Right lobe of liver (tissue), 6 donors: Measurements from ENCODE around the gene SLC35G6. TPM values are rescaled to one million over a fixed set of nuclear protein-coding genes. Genes with fewer than 3 reads are reported as not detected.

Experiments used
- ATAC-seq, 4 donors: fragments of 200-7000 bp; cut with Tn5 transposase; one replicate each; pipeline ENCODE4 v1.9.1; 2020; ENCODE audit warnings: mild to moderate bottlenecking in 4 of 4, moderate library complexity in 4 of 4
- DNase-seq, 3 donors: peaks; one replicate each; pipeline ENCODE4 v3.0.0-alpha.2; 2020
- H3K27ac ChIP-seq, 3 donors: fragments of 200-600 bp; one replicate each; pipeline ENCODE4 v1.8.0; 2022
- H3K27me3 ChIP-seq, 2 donors: fragments of 200-600 bp; one replicate each; pipeline ENCODE4 v1.8.0; 2022
- H3K36me3 ChIP-seq, 4 donors: fragments of 200-600 bp; sonication (generic) in 1 of 4; one replicate each; pipeline versions ENCODE4 v1.5.1 to v1.8.0; 2017 to 2022; ENCODE audit warnings: control low read depth in 1 of 4
- H3K4me1 ChIP-seq, 4 donors: fragments of 200-600 bp; sonication (generic) in 1 of 4; one replicate each; pipeline versions ENCODE4 v1.5.1 to v1.8.0; 2017 to 2022; ENCODE audit warnings: control low read depth in 1 of 4
- H3K4me3 ChIP-seq, 3 donors: fragments of 200-600 bp; one replicate each; pipeline ENCODE4 v1.8.0; 2022
- H3K9me3 ChIP-seq, 4 donors: fragments of 200-600 bp; sonication (generic) in 1 of 4; one replicate each; pipeline versions ENCODE4 v1.5.1 to v1.8.0; 2017 to 2022; ENCODE audit warnings: control low read depth in 1 of 4
- CTCF ChIP-seq, 4 donors: fragments of 200-600 bp in 3 of 4; fragments of 450-650 bp in 1 of 4; IDR thresholded peaks; one replicate each; pipeline versions ENCODE4 v1.5.1 to v1.8.0; 2016 to 2022; ENCODE audit warnings: antibody characterized with exemption in 4 of 4, mild to moderate bottlenecking in 2 of 4
- POLR2A ChIP-seq: fragments of 450-650 bp; IDR thresholded peaks from one replicate; pipeline ENCODE4 v1.6.1; 2017; ENCODE audit warnings: antibody characterized with exemption, mild to moderate bottlenecking
- WGBS: methylation state at CpG from one replicate; pipeline ENCODE4 v1.1.6; 2018; ENCODE audit warnings: low coverage, low lambda C conversion rate; ENCODE audit not compliant: insufficient coverage; ENCODE audit errors: missing lambda C conversion rate; 5-methylcytosine and 5-hydroxymethylcytosine counted together
- intact Hi-C, 2 donors: fragments of 100-400 bp; cut with DNase I; formaldehyde crosslinking; loops; one replicate each; pipeline versions ENCODE4 v1.11.2 to v1.14.1; 2022
- total RNA-seq, 6 experiments: library from RNA; depleted of rRNA in 2 of 6; stranded (reverse); fragments of >200 nt in 2 of 6; fragmentation: NEBNext Ultra II Directional in 3 of 6; extraction: Animal tissue kit (Norgen Biotek cat#: 25700) in 3 of 6; gene quantifications; one replicate each; pipeline versions ENCODE4 v1.1.0 to v1.2.4, GENCODE V29; 2016 to 2023
- donor health status: DM: no; HTN: yes; CAD: no.
- donor health status: DM: no; HTN: no; CAD: no.
- donor health status: DM: no; HTN: no; CAD: no.
- donor health status: DM: no; HTN: yes; CAD: no.
- donor health status: DM: no; HTN: yes; CAD: no.

SLC35G6 gene
- total RNA-seq, 6 experiments from 2014 or later, result not detected

- Histone ChIP-seq H3K27me3 (no peaks in the 10 kb centered on the region), H3K4me1 (peaks cover 0 to 23% (median 8%) of the 10 kb centered on the region in 4 donors), H3K36me3 (no peaks in the 10 kb centered on the region), H3K27ac (no peak overlapping the region), H3K9me3 (no peaks in the 10 kb centered on the region), H3K4me3 (no peak overlapping the region)
- DNase-seq (no peak), ATAC-seq (no peak)
- intact Hi-C loops, result no loop called here
- 79% methylated on average over 7 of the region's 7 CpGs for WGBS
- no peak for TF ChIP-seq POLR2A
- TF ChIP-seq CTCF (IDR thresholded peaks at IDR 0.05), result no peak
These were observed 37.5 kb upstream of the SLC35G6 start for GRCh38 chr17:7443499-7444485.

- ATAC-seq (peak; percentile 92 to 95 (median 94)), DNase-seq (peak; percentile 93 to 95 (median 95))
- Histone ChIP-seq H3K27ac (peak within 1 kb of the TSS in 2 of 3 donors; percentile 24 to 73), H3K9me3 (no peaks in the 10 kb centered on the region), H3K4me3 (peak within 1 kb of the TSS; percentile 52 to 72 (median 57)), H3K4me1 (peaks cover 0 to 18% (median 4%) of the 10 kb centered on the region in 4 donors), H3K27me3 (no peaks in the 10 kb centered on the region), H3K36me3 (no peaks in the 10 kb centered on the region)
- WGBS, result 0% methylated on average over 9 of the region's 51 CpGs
- intact Hi-C loops, result no loop called here
- TF ChIP-seq POLR2A (peak; percentile 50), CTCF (IDR thresholded peaks at IDR 0.05) (no peak)
These were observed 36.3 kb upstream of the SLC35G6 start, which contains the start of gene CHRNB1 for GRCh38 chr17:7444682-7445618. Gene CHRNB1 (plus strand): TSS chr17:7445061. CDS start chr17:7445128, 67 bp downstream.

GRCh38 chr17:7445619-7445968 is 35.7 kb upstream of the SLC35G6 start:
- 2% methylated on average over 16 of the region's 16 CpGs for WGBS
- Histone ChIP-seq H3K27ac (peak overlapping the region in 2 of 3 donors; percentile 24 to 73), H3K27me3 (no peaks in the 10 kb centered on the region), H3K4me3 (peak overlapping the region; percentile 52 to 72 (median 57)), H3K4me1 (peaks cover 0 to 11% (median 2%) of the 10 kb centered on the region in 4 donors), H3K36me3 (no peaks in the 10 kb centered on the region), H3K9me3 (no peaks in the 10 kb centered on the region)
- ATAC-seq (peak; percentile 82 to 93 (median 86)), DNase-seq (peak; percentile 82 to 91 (median 91))
- intact Hi-C loops, result no loop called here
- TF ChIP-seq POLR2A, result peak; percentile 37
- no peak for TF ChIP-seq CTCF (IDR thresholded peaks at IDR 0.05)

- no peak for TF ChIP-seq POLR2A
- no peak for TF ChIP-seq CTCF (IDR thresholded peaks at IDR 0.05)
- Histone ChIP-seq H3K9me3 (no peaks in the 10 kb centered on the region), H3K27ac (no peak overlapping the region), H3K27me3 (no peaks in the 10 kb centered on the region), H3K4me1 (peaks cover 0 to 6% (median 2%) of the 10 kb centered on the region in 4 donors), H3K4me3 (no peak overlapping the region), H3K36me3 (no peaks in the 10 kb centered on the region)
- ATAC-seq, result no peak
- 95% methylated on average over 4 of the region's 7 CpGs for WGBS
- intact Hi-C loops, result no loop called here
- no peak for DNase-seq
These were observed 32.8 kb upstream of the SLC35G6 start for GRCh38 chr17:7448461-7448860.
